Thymus (tissue), 11 donors: Measurements from ENCODE around the gene MSMB. TPM values are rescaled to one million over a fixed set of nuclear protein-coding genes. Genes with fewer than 3 reads are reported as not detected.
"Not testable (repeated sequence)": the region's sequence is repeated elsewhere in the genome, so short reads cannot be mapped to it uniquely, and the experiment has no call there.

Experiments
- DNase-seq, 9 donors: peaks; one replicate each; pipeline ENCODE4 v3.0.0-alpha.2; 2013; ENCODE audit warnings: low spot score in 9 of 9, low read depth in 6 of 9, missing footprints in 1 of 9
- H3K27ac ChIP-seq, 2 donors: one replicate each; pipeline ENCODE4 v1.5.1; 2013; ENCODE audit warnings: control low read depth in 1 of 2, low read depth in 1 of 2, low read length in 1 of 2, mild to moderate bottlenecking in 1 of 2, moderate library complexity in 1 of 2
- H3K27me3 ChIP-seq, 2 donors: one replicate each; pipeline ENCODE4 v1.5.1; 2013; ENCODE audit warnings: low read length in 1 of 2; ENCODE audit not compliant: control insufficient read depth in 2 of 2, insufficient read depth in 1 of 2
- H3K36me3 ChIP-seq, 2 donors: one replicate each; pipeline ENCODE4 v1.5.1; 2013; ENCODE audit warnings: low read length in 1 of 2, mild to moderate bottlenecking in 1 of 2, moderate library complexity in 1 of 2; ENCODE audit not compliant: control insufficient read depth in 2 of 2, insufficient read depth in 2 of 2
- H3K4me1 ChIP-seq, 2 donors: one replicate each; pipeline ENCODE4 v1.5.1; 2013; ENCODE audit warnings: low read length in 2 of 2; ENCODE audit not compliant: control insufficient read depth in 2 of 2, insufficient read depth in 2 of 2
- H3K4me3 ChIP-seq, 2 donors: one replicate each; pipeline ENCODE4 v1.5.1; 2013; ENCODE audit warnings: low read length in 2 of 2, control low read depth in 1 of 2, mild to moderate bottlenecking in 1 of 2
- H3K9me3 ChIP-seq, 2 donors: one replicate each; pipeline ENCODE4 v1.5.1; 2013; ENCODE audit warnings: low read length in 1 of 2, mild to moderate bottlenecking in 1 of 2; ENCODE audit not compliant: control insufficient read depth in 2 of 2, insufficient read depth in 1 of 2
- WGBS: extraction: QIAGEN DNeasy Blood & Tissue Kit; methylation state at CpG from one replicate; pipeline ENCODE4 v1.1.7; 2013; 5-methylcytosine and 5-hydroxymethylcytosine counted together
- polyA plus RNA-seq: library from polyadenylated mRNA; stranded (reverse); fragments of 200-250 nt; gene quantifications from one replicate; pipeline ENCODE4 v1.2.3, GENCODE V29; 2013
- total RNA-seq: library from RNA; stranded (reverse); fragments of 120-200 nt; gene quantifications from one replicate; pipeline ENCODE4 v1.2.4, GENCODE V29; 2013
- donor health status: healthy.

MSMB gene
- total and polyA plus RNA-seq, 2 donors = 1.1 to 8.6 TPM

GRCh38 chr10:46005383-46005782 lies 40.7 kb downstream of the MSMB start:
- Histone ChIP-seq H3K4me1 (no peaks in the 10 kb centered on the region), H3K36me3 (peaks cover 64 to 93% of the 10 kb centered on the region in 2 donors), H3K27me3 (no peaks in the 10 kb centered on the region), H3K9me3 (no peaks in the 10 kb centered on the region), H3K4me3 (no peak overlapping the region), H3K27ac (no peak overlapping the region)
- 97% methylated on average over 4 of the region's 4 CpGs for WGBS
- no peak for DNase-seq

- Histone ChIP-seq H3K36me3 (peaks cover 64 to 89% of the 10 kb centered on the region in 2 donors), H3K9me3 (no peaks in the 10 kb centered on the region), H3K27me3 (no peaks in the 10 kb centered on the region), H3K27ac (no peak overlapping the region), H3K4me1 (no peaks in the 10 kb centered on the region), H3K4me3 (no peak overlapping the region)
- no peak for DNase-seq
- WGBS = 98% methylated on average over 2 of the region's 2 CpGs
Measured at GRCh38 chr10:46004963-46005362, 41.1 kb downstream of the MSMB start.

- H3K9me3 ChIP-seq = peaks cover 0 to 1% of the 10 kb centered on the region in 2 donors
- WGBS = 97% methylated on average over 9 of the region's 9 CpGs
- peaks cover 69 to 83% of the 10 kb centered on the region in 2 donors for H3K36me3 ChIP-seq
- H3K27ac ChIP-seq = no peak overlapping the region
- no peaks in the 10 kb centered on the region for H3K27me3 ChIP-seq
- no peaks in the 10 kb centered on the region for H3K4me1 ChIP-seq
- H3K4me3 ChIP-seq = no peak overlapping the region
- DNase-seq = no peak
Measured at GRCh38 chr10:46002916-46003693, 43.0 kb downstream of the MSMB start.

GRCh38 chr10:46002189-46002687 lies 43.8 kb downstream of the MSMB start:
- DNase-seq, H3K9me3 ChIP-seq, H3K4me1 ChIP-seq, H3K4me3 ChIP-seq, H3K27me3 ChIP-seq, H3K27ac ChIP-seq: not testable (repeated sequence)
- H3K36me3 ChIP-seq = peaks cover 64 to 83% of the 10 kb centered on the region in 2 donors
- WGBS = 98% methylated on average over 7 of the region's 7 CpGs

GRCh38 chr10:46001187-46001756 lies 44.8 kb downstream of the MSMB start:
- no peak overlapping the region for H3K27ac ChIP-seq
- no peaks in the 10 kb centered on the region for H3K27me3 ChIP-seq
- H3K36me3 ChIP-seq = peaks cover 56 to 75% of the 10 kb centered on the region in 2 donors
- H3K4me1 ChIP-seq = no peaks in the 10 kb centered on the region
- no peak for DNase-seq
- peaks cover 0 to 1% of the 10 kb centered on the region in 2 donors for H3K9me3 ChIP-seq
- 95% methylated on average over 5 of the region's 5 CpGs for WGBS
- H3K4me3 ChIP-seq = no peak overlapping the region

- H3K36me3 ChIP-seq = peaks cover 54 to 67% of the 10 kb centered on the region in 2 donors
Measured at GRCh38 chr10:46000538-46000937, 45.5 kb downstream of the MSMB start.

DNA sequence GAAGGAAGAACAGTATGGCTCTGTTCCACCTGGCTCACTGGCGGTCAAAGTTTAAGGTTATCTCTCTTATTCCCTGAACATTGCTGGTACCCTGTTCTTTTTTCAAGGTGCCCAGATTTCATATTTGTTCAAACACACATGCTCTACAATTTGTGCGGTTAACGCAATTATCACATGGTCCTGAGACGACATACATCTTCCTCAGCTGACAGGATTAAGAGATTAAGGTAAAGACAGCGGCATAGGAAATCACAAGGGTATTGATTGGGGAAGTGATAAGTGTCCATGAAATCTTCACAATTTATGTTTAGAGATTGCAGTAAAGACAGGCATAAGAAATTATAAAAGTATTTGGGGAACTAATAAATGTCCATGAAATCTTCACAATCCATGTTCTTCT lies 46.1 kb downstream of the MSMB start:
- not testable (repeated sequence) for H3K27me3 ChIP-seq, H3K4me3 ChIP-seq, H3K9me3 ChIP-seq, H3K4me1 ChIP-seq, H3K27ac ChIP-seq, DNase-seq
- peaks cover 54 to 62% of the 10 kb centered on the region in 2 donors for H3K36me3 ChIP-seq
- over 99% methylated on average over 5 of the region's 5 CpGs for WGBS

More at GRCh38 chr10:46000538-46000937, 45.5 kb downstream of the MSMB start:
- DNase-seq = no peak
- H3K4me1 ChIP-seq = no peaks in the 10 kb centered on the region
- H3K27ac ChIP-seq = no peak overlapping the region
- no peaks in the 10 kb centered on the region for H3K27me3 ChIP-seq
- 96% methylated on average over 1 of the region's 1 CpG for WGBS
- no peak overlapping the region for H3K4me3 ChIP-seq
- peaks cover 0 to 1% of the 10 kb centered on the region in 2 donors for H3K9me3 ChIP-seq

DNA sequence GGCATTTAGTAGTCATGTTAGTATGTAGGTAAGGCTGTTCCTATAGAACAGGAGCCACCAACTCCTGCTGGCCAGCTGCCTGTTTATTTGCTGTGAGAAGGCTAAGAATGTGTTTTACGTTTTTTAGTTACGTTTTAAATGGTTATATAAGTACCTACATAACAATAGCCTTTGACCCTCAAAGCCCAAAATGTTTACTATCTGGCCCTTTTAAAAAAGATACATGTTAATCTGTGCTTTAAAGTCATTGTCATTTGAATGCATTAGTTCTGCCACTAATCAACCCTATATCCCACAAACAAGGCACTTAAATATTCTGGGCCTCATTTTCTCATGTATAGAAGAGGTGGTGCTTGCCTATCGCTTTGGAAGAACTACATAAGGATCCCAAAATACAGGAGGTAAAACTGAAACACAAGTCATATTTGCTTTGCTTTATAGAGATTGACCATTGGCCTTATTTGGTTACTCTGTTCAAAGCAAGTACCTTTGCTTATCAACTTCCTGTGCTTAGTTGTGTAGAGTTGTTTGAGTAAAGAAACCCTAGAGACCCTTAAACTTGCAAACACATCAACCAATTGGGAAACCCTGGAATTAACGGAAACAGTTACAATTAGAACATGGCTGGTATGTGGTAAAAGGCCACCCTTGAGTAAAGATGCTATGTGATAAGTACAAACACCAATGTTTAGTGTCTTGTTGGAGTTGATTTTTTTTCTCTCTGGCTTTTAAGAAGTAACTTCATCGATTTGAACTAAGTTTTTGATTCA lies 47.9 kb downstream of the MSMB start:
- Histone ChIP-seq H3K9me3 (peaks cover 0 to 1% of the 10 kb centered on the region in 2 donors), H3K27me3 (no peaks in the 10 kb centered on the region), H3K4me1 (no peaks in the 10 kb centered on the region), H3K27ac (no peak overlapping the region), H3K36me3 (peaks cover 44% of the 10 kb centered on the region in 2 donors), H3K4me3 (no peak overlapping the region)
- no peak for DNase-seq
- 98% methylated on average over 5 of the region's 5 CpGs for WGBS

DNA sequence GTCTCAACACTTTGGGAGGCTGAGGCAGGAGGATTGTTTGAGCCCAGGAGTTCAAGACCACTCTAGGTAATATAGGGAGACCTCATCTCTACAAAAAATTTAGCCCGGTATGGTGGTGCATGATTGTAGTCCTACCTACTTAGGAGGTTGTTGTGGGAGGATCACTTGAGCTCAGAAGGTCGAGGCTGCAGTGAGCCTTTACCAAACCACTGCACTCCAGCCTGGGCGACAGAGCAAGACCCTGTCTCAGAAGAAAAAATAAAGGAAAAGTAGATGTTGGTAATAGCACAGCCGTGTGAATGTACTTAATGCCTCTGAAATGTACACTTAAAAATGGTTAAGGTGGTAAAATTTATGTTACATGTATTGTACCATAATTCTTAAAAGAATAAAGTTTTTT lies 48.5 kb downstream of the MSMB start:
- Histone ChIP-seq H3K27ac (no peak overlapping the region), H3K4me1 (no peaks in the 10 kb centered on the region), H3K4me3 (no peak overlapping the region), H3K36me3 (peaks cover 39 to 42% of the 10 kb centered on the region in 2 donors), H3K27me3 (no peaks in the 10 kb centered on the region), H3K9me3 (peaks cover 0 to 1% of the 10 kb centered on the region in 2 donors)
- no peak for DNase-seq
- WGBS = 98% methylated on average over 4 of the region's 4 CpGs
